CD1c-positive myeloid dendritic cell (primary cell): Measurements from ENCODE around the gene PALD1.

ENCODE experiments used
- DNase-seq: peaks from one replicate; pipeline ENCODE4 v3.0.0-alpha.2; 2016; ENCODE audit errors: extremely low spot score

PALD1 gene

GRCh38 chr10:70552586-70552985 lies 74.0 kb downstream of the PALD1 start:
- DNase-seq = no peak

- DNase-seq = no peak
These were observed 76.8 kb downstream of the PALD1 start for GRCh38 chr10:70555371-70555770.

DNA sequence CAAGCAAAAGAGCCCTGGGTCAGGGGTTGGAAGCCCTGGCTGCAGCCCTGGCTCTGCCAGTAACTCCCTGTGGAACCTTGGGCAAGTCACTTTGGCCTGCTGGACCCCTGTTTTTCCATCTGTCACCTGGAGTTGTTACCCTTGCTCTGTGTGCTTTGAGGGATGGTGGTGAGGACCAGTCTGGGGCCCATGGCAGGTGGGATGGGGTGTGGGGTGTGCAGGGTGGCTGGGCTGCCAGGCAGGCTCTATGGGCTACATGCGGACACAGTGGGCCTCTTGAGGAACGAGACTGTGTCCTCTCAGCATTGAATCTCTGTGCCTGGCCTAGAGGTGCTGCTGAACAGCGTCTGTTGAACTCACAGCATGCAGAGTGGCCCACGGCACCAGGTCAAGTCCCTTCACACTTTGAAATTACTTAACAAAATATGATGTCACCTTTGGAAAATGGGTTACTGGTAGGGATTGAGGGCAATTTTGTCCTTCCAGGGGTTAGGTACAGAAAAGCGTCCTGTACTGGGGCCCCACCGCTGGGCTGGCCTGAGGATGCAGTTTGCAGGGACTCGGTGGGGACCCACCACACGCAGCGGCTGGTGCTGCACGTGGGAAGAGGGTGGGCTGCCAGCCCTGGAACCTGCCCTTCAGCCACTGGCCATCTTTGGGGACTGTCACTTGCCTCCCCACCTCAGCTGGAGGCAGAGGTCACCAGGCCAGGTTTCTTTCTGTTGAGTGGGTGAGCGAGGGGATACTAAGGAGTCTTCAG lies 78.7 kb downstream of the PALD1 start:
- no peak for DNase-seq

GRCh38 chr10:70557876-70558275 lies 79.3 kb downstream of the PALD1 start:
- no peak for DNase-seq

DNA sequence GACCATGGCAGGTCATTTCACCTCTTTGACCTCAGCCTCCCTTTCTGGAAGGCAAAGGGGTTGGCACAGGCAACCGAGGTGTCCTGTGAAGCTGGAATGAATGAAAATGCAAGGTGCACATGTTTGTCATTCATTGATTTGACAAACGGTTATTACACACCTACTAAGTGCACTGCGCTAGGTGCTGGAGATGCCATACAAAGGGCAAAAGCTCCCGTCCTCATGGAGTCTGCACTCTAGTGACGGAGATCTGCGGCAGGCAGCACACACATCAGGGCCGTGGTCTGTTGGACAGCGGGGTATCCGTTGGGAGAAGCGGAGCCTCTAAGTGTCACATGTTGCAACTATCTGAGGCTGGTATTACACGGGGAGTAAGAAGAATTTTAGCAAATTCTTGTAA lies 79.7 kb downstream of the PALD1 start:
- DNase-seq = no peak

- peak; percentile 62 for DNase-seq
These were observed 80.6 kb downstream of the PALD1 start for GRCh38 chr10:70558871-70559810.

DNA sequence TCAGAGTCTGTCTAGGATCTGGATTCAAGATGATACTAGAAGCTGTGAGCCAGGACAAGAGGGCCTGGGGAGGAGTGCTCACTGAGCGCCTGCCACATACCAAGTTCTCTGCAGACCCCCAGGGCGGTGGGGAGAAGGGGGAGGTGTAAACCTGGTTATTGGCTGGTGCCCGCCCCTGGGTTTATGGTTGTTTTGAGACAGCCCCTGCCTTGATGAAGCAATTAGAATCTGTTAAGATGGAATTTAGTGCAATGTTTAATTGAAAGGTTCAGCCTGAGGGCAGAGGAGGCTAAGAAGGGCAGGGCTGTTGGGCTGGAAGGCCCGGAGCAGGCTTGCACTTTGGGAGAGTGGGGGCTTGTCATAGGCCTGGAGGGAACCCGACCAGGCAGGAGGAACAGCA lies 81.3 kb downstream of the PALD1 start:
- DNase-seq = no peak

DNA sequence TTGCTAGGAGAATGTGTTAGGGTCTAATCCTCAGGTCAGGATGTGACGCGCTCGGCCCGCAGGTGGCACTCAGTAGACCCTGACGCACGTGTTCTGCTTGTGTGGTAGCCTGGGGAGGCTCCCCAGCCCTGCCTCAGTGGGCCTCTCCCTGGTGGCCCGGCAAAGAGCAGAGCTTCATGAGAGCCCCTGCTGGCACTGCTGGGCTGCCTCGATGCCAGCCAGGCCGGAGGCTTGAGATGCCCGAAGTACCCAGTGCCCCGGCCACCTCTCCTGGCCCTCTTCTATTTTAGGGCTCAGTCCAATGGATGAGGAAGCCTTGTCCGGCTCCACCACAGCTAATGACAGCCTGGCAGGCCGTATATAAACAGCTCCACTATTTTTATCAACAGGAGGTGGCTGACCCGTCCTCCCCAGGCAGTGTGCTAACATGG lies 82.0 kb downstream of the PALD1 start:
- DNase-seq = no peak

- peak; percentile 89 for DNase-seq
These were observed 82.5 kb downstream of the PALD1 start for GRCh38 chr10:70561070-70561469.

- DNase-seq = no peak
These were observed 83.0 kb downstream of the PALD1 start for GRCh38 chr10:70561558-70561957.

DNA sequence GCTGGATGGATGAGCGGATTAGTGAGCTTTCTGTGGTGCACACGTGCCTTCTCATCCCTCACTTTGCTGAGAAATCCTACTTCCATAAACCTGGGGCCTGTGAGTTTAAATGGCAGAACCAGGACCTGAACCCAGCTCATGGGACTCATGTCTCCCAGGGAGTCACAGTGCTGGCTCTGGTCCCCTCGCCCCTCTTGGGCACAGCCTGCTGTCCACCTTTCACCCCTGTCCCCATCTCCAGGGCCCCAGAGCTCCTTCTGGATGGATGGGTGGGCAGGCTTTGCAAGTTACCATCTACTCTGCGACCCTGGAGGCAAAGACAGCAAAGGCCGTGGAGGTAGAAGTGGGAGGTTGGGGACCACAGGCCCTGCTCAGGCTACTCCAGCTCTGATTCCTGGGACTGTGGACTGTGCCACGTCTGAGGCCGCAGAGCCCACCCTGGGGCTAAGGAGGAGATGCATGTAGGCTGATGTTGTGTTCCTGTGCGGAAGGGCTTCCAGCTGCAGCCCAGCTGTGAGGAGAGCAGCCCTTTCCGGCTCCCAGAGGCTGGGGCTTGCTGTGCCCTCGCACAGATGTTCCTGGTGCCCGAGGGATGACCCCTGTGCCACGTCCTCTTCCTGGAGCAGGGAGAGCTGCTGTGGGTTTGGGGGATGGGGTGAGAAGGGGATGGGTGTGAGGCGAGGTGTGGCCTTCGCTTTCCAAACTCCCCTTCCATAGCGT lies 83.6 kb downstream of the PALD1 start:
- DNase-seq = no peak

DNA sequence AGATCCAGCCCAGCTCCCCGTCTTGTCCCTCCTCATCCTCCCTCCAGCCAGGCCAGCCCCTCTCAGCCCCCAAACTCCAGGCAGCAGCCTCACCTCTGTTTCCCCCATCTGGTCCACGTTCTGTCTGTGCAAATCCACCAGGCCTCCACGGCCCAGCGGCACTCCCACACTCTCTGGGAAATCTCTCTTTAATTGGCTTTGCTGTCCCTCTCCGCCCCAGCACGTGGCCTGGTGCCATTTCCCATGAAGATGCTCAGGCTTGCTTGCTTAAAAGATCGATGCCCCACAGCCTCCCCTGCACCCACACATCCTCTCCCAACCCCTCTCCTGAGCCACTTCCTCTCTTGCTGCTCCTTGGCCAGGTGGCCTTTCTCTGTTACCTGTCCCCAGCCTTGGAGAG lies 84.7 kb downstream of the PALD1 start:
- DNase-seq = no peak

GRCh38 chr10:70564113-70564725 lies 85.7 kb downstream of the PALD1 start:
- no peak for DNase-seq

- DNase-seq = no peak
These were observed 86.4 kb downstream of the PALD1 start for GRCh38 chr10:70564901-70565351.

GRCh38 chr10:70565556-70566514 lies 87.3 kb downstream of the PALD1 start:
- peak; percentile 26 for DNase-seq

DNA sequence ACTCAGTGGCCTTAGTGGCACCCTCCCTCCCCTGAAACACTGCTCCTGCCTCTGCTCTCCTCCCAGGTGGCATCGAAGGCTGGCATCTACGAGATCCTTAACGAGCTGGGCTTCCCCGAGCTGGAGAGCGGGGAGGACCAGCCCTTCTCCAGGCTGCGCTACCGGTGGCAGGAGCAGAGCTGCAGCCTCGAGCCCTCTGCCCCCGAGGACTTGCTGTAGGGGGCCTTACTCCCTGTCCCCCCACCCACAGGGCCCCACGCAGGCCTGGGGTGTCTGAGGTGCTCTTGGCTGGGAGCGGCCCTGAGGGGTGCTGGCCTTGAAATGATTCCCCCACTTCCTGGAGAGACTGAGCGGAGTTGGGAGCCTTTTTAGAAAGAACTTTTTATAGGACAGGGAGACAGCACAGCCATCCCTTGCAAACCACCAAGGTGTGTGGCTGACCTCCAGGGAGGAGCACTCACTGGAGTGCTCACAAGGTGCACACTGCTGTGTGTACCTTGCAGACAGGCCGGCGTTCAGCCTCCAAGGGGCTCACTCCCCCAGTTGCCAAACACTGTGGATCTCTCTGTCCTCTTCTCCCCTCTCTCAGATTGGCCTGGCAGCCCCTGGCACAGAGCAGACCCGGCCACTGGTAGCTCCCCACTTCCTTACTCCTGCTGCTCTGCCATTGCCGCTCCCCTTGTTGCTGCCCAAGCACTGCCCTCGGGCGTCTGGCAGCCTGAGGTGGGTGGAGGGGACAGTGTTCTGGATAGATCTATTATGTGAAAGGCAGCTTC lies 88.1 kb downstream of the PALD1 start:
- no peak for DNase-seq

DNA sequence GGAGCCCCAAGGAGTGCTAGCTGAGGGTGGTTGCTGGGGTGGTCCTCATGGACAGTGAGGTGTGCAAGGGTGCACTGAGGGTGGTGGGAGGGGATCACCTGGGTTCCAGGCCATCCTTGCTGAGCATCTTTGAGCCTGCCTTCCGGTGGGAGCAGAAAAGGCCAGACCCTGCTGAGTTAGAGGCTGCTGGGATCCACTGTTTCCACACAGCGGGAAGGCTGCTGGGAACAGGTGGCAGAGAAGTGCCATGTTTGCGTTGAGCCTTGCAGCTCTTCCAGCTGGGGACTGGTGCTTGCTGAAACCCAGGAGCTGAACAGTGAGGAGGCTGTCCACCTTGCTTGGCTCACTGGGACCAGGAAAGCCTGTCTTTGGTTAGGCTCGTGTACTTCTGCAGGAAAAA lies 89.0 kb downstream of the PALD1 start:
- no peak for DNase-seq

DNA sequence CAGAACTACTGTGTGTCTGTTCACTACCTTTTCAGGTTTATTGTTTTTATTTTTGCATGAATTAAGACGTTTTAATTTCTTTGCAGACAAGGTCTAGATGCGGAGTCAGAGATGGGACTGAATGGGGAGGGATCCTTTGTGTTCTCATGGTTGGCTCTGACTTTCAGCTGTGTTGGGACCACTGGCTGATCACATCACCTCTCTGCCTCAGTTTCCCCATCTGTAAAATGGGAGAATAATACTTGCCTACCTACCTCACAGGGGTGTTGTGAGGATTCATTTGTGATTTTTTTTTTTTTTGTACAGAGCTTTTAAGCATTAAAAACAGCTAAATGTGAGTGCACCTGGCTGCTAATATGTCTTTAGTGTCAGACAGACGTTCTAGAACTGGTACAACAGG lies 89.5 kb downstream of the PALD1 start:
- DNase-seq = no peak

GRCh38 chr10:70568781-70569495 lies 90.4 kb downstream of the PALD1 start:
- no peak for DNase-seq
